Muscle of leg (tissue), 11 donors: Measurements from ENCODE around the gene DDAH2. TPM values are rescaled to one million over a fixed set of nuclear protein-coding genes. Genes with fewer than 3 reads are reported as not detected.

ENCODE experiments used
- DNase-seq: peaks from one replicate; pipeline ENCODE4 v3.0.0; 2013
- H3K27ac ChIP-seq: one replicate; pipeline ENCODE4 v1.5.1; 2013; ENCODE audit warnings: mild to moderate bottlenecking, low read length, control low read depth
- H3K27me3 ChIP-seq: one replicate; pipeline ENCODE4 v1.6.1; 2013; ENCODE audit warnings: low read length; ENCODE audit not compliant: control insufficient read depth, insufficient read depth
- H3K36me3 ChIP-seq: one replicate; pipeline ENCODE4 v1.6.1; 2013; ENCODE audit warnings: low read length; ENCODE audit not compliant: control insufficient read depth, insufficient read depth
- H3K4me1 ChIP-seq: one replicate; pipeline ENCODE4 v1.6.1; 2013; ENCODE audit warnings: low read length; ENCODE audit not compliant: control insufficient read depth, insufficient read depth
- H3K4me3 ChIP-seq: one replicate; pipeline ENCODE4 v1.5.1; 2013; ENCODE audit warnings: low read length, control low read depth
- H3K9me3 ChIP-seq: replicated peaks from 2 replicates; pipeline ENCODE4 v1.6.1; 2013; ENCODE audit warnings: low read depth, low read length; ENCODE audit not compliant: control insufficient read depth
- WGBS: methylation state at CpG from one replicate; pipeline ENCODE4 v1.1.5; 2013; ENCODE audit warnings: missing lambda C conversion rate; ENCODE audit not compliant: insufficient coverage; 5-methylcytosine and 5-hydroxymethylcytosine counted together
- polyA plus RNA-seq, 8 donors: library from polyadenylated mRNA; unstranded; fragments of 120-200 nt; gene quantifications; one replicate each; pipeline versions ENCODE4 v1.2.1 to v1.2.3, GENCODE V29; 2013; ENCODE audit warnings: inconsistent platforms in 1 of 8, low replicate concordance in 1 of 8; ENCODE audit not compliant: insufficient read length in 8 of 8, insufficient read depth in 1 of 8
- total RNA-seq: library from RNA; stranded (reverse); fragments of 120-200 nt; gene quantifications from one replicate; pipeline ENCODE4 v1.2.4, GENCODE V29; 2013

Gene DDAH2
- total and polyA plus RNA-seq, 9 donors, result 101 to 147 (median 133) TPM

DNA sequence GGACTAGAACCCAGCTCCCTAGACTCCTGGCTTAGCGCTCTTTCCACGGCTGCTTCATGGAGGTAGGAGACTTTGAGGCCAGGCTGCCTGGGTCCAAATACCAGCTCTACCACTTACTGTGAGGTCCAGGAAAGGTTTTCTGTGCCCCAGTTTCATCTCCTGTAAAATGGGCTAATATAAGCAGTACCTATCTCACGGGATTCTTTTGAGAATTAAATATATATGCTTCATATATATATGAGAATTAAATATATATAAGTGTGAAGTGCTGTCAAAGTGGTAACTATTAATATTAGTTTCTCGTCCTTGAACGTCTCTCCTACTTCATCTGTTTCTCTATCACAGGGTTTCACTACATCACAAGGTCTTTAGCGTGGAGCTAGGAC is 38.0 kb downstream of the DDAH2 start:
- no peaks in the 10 kb centered on the region for H3K9me3 ChIP-seq
- H3K4me3 ChIP-seq, result no peak overlapping the region
- DNase-seq, result no peak
- H3K4me1 ChIP-seq, result no peaks in the 10 kb centered on the region
- peaks cover 85% of the 10 kb centered on the region for H3K36me3 ChIP-seq
- WGBS, result 73% methylated on average over 2 of the region's 6 CpGs
- H3K27ac ChIP-seq, result no peak overlapping the region
- no peaks in the 10 kb centered on the region for H3K27me3 ChIP-seq

DNA sequence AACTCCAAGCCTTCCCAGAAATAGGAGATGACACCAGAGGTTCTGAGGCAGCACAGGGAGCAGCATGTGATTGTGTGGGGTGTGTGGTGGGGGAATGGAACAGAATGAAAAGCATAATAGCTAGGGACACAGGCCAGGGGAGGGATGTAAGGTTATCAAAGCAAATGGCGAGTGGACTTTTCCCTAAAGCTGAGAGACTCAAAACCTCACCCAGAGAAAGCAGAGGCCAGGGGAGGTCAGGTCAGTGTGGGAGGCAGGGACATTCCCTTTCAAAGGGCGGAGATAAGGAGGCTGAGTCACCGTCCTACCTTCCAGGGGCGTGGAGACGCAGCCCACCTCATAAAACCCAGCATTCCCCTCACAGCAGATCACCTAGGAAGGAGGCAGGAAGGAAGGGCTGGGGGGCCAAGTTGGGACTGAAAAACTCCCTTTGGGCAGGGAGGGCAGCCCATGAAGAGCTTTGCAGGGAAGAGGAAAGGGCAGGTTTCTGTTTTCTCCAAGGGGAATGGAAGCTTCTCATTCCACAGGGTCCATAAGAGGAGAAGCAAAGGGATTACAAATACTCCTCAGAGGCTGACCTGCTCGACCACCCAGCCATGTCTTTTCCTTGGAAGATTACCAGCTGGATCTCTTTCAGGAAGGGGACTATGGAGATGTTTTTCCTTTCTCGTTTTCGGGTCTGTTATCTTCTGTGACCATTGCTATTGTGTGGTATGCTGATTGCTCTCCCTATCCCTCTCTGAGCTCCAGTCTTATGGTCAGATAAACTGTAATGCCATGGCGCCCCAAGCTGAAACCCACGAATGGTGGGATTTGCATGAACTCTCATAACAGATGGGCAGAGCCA is 38.6 kb downstream of the DDAH2 start:
- H3K9me3 ChIP-seq, result no peaks in the 10 kb centered on the region
- H3K36me3 ChIP-seq, result peaks cover 90% of the 10 kb centered on the region
- H3K4me1 ChIP-seq, result no peaks in the 10 kb centered on the region
- no CpG with 5 or more reads among the region's 10 CpGs for WGBS
- no peaks in the 10 kb centered on the region for H3K27me3 ChIP-seq
- H3K27ac ChIP-seq, result no peak overlapping the region
- no peak overlapping the region for H3K4me3 ChIP-seq
- no peak for DNase-seq

DNA sequence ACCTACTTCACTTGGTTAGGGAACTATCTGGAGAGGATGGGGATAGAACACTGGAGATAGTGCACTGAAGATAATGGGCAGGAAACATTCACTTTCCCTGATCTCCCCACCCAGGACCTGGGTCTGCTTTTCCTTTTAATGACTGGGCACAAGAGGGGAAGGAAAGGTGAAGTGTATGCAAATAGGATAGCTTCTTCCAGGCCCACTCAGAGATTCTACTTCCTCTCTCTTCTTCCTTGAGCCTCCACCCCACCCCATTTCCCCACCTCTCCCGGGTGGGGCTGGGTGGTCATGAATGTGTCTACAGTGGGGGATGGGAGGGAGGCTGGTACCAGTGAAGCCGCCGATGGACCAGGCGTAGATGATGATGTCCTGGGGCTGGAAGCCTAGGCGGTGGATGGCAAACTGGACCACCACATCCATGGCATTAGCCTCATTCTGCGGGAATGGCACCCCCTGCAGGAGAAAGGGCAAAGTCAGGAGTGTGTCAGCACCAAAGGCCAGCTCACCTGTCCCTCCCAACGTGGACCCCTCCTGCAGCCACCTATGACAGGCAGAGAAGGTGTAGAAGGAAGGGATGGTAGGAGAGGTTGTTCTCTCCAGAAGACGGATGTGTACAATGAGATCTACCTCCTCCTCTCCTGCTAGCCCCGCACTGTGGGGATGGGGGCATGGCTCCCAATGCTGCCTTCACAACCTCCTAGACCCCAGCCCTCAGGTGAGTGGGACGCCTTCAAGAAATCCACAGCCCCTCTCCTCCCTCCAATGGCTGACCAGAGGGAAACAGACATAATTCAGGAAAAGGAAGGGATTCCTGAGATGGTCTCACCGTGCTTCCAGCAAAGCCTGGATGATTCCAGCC is 39.6 kb downstream of the DDAH2 start:
- Histone ChIP-seq H3K4me1 (no peaks in the 10 kb centered on the region), H3K9me3 (no peaks in the 10 kb centered on the region), H3K27me3 (no peaks in the 10 kb centered on the region), H3K27ac (no peak overlapping the region), H3K4me3 (no peak overlapping the region), H3K36me3 (peaks cover 83% of the 10 kb centered on the region)
- WGBS, result 86% methylated on average over 4 of the region's 11 CpGs
- DNase-seq, result no peak

DNA sequence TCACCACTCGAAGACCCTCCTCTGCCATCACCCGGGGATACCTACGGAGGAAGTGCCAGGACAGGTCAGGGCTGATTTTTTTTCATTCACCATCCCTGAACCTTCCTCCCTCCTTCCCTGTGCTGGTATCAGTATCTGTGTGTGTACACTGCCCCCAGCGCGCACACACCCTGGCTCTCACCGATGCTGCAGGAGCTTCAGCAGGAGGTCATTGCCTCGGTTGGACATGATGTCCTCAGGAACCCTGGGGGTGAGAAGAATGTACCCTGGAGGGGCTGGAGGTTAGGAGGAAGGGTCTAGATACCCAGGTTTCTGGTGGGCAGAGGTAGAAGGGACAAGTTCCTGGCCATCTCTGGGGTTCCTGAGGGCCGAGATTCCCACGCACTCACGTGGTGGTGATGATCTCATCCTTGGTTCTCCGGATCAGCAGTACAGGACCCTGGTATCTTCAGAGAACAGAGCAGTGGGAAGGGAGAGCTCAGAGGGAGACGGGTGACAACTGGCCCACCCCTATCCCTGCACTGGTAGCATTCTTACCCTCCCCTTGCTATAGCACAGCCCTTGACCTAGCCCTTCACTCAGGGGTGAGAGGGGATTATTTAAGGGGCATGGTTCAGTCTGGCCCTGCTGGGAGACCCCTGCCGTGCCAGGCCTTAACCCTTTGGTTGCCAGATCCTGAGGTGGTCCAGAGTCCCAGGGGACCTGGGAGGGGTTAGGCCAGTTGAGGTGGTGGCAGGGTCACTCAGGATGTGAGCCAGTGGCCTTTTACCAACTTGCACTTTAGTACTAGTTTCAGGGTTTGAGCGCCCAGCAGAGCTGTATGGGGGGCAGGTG is 41.0 kb downstream of the DDAH2 start:
- no peak for DNase-seq
- Histone ChIP-seq H3K27me3 (no peaks in the 10 kb centered on the region), H3K4me3 (no peak overlapping the region), H3K4me1 (peaks cover 8% of the 10 kb centered on the region), H3K9me3 (no peaks in the 10 kb centered on the region), H3K36me3 (peaks cover 74% of the 10 kb centered on the region), H3K27ac (no peak overlapping the region)
- WGBS, result 79% methylated on average over 8 of the region's 14 CpGs

DNA sequence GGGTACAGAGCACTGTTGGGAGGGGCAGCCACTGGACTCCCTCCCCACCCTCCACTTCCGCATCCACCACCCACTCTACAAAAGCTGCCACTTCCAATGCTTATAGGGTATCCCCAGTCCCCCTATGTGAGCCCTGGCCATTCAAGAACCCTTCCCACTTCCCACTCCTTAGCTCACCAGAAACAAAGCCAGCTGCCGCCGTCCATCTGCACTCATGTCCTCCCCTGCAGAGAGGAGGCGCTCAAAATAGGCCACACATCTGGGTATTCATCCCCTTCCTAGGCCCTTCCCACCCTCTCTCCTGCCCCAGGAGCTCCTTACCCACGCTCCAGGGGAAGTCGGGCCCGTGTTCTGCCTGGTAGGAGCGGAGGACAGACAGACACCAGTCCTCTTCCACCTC is 41.8 kb downstream of the DDAH2 start:
- no peak overlapping the region for H3K4me3 ChIP-seq
- no peak for DNase-seq
- no peaks in the 10 kb centered on the region for H3K9me3 ChIP-seq
- H3K36me3 ChIP-seq, result peaks cover 67% of the 10 kb centered on the region
- H3K27me3 ChIP-seq, result peaks cover 1% of the 10 kb centered on the region
- H3K27ac ChIP-seq, result no peak overlapping the region
- H3K4me1 ChIP-seq, result peaks cover 12% of the 10 kb centered on the region
- WGBS, result 73% methylated on average over 6 of the region's 8 CpGs

DNA sequence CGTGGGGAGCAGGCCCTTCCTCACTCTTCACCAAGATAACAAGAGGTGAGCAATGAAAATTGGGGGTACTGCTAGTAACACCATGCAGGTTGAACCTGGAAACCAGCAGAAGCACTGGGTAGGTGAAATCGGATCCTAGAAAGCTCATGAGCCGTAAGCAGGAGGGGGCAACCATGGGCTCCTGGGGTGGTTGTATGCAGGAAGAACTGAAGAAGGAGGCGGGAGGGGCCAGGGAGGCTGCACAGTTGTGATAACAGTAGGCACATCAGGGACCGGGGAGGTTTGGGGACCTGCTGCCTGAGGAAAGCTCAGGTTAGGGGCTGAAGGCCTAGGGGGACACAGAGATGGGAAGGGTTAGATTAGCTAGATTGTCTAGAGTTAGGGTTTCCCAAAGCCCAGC is 42.6 kb downstream of the DDAH2 start:
- H3K4me1 ChIP-seq, result peaks cover 15% of the 10 kb centered on the region
- H3K27ac ChIP-seq, result no peak overlapping the region
- peaks cover 6% of the 10 kb centered on the region for H3K27me3 ChIP-seq
- H3K9me3 ChIP-seq, result no peaks in the 10 kb centered on the region
- H3K4me3 ChIP-seq, result no peak overlapping the region
- DNase-seq, result no peak
- H3K36me3 ChIP-seq, result peaks cover 62% of the 10 kb centered on the region
- WGBS, result 80% methylated on average over 3 of the region's 5 CpGs

DNA sequence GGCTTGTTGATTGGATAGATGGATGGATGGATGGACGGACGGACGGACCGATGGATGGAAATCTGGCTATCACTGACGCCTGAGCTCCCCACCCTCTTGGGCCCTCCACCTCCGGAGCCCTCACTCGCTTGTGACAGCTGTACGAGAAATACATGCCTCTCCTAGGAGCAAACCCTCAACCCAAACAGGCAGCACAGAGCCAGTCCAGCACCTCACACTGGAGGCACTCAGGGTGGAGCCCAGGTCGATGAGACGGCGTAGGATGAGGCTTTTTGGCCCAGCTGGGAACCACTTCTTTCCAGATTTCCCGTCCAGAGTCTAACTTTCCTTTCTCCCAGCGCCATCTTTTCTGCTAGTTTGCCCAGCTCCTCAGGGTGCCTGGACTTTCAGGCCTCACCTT is 45.5 kb downstream of the DDAH2 start:
- Histone ChIP-seq H3K27me3 (peaks cover 12% of the 10 kb centered on the region), H3K27ac (no peak overlapping the region), H3K4me3 (no peak overlapping the region), H3K36me3 (peaks cover 34% of the 10 kb centered on the region), H3K9me3 (no peaks in the 10 kb centered on the region), H3K4me1 (peaks cover 27% of the 10 kb centered on the region)
- no peak for DNase-seq
- 54% methylated on average over 12 of the region's 13 CpGs for WGBS

DNA sequence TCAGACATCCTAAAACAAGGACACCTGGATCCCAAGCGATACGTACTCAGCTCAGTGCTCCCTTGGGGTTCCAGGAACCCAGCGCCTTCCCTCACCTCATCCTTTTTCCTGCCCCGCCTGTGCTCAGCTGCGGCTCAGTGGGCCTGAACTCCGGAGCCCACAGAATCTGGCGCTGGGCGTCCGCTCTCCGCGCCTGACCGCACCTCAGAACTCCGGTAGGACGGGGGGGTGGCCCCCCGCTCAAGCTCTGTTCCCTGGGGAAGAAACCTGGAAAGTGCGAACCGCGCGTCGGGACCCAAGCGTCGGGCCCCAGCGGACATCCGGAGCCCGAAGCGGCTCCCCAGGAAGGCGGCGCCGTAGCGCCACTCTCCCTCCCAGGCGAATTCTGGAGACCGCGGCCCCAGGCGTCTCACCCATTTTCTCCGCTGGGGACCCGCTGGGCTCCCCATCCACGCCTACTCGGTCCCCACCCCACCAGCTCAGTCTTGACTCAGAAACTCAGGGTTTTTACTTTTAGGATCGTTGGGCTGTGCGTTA is 47.9 kb downstream of the DDAH2 start:
- H3K4me1 ChIP-seq, result peaks cover 27% of the 10 kb centered on the region
- peaks cover 10% of the 10 kb centered on the region for H3K36me3 ChIP-seq
- no peaks in the 10 kb centered on the region for H3K9me3 ChIP-seq
- peaks cover 12% of the 10 kb centered on the region for H3K27me3 ChIP-seq
- H3K27ac ChIP-seq, result peak overlapping the region; percentile 20
- WGBS, result 1% methylated on average over 33 of the region's 40 CpGs
- peak; percentile 44 for DNase-seq
- H3K4me3 ChIP-seq, result peak overlapping the region; percentile 54

DNA sequence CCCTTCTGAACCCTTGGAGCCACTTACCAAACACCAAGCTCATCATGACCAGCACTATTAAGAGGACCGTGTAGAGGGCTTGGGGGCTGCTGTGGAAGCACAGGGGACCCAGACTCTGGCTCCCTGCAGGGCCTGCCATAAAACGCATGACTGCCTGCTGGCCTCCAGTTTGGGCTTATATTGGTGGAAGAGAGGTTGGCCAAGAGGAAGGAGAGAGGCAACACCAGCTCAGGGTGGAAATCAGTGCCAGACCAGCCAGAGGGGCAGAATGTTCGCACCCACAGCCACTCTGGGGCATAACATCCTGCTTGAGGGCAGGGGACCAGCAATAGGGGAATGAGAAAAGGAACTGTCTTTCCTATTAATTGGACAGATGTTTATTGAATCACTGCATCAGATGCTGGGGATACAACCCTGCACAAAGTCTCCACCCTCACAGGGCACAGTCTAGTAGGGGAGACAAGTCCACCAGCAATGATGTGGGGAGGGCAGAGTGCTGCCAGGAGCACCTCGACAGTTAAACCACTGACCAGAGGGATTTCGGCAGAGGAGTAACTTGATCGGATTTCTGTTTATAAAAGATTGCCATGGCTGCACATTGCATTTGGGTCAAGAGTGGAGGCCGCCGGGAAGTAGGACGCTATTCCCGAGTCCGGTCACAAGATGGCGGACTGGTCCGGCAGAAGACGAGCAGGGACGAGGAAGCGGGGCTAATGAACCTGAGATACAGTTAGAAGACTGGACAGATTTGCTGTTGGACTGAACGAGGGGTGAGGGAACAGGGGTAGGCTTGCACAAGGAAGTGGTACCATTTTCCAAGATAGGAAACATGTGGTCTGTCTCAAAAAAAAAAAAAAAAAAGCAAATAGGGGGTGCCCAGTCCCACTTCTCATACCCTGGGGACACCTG is 48.6 kb downstream of the DDAH2 start, which contains the start of gene LY6G5C:
TSS of gene LY6G5C (minus strand) at position 842 of the 909 bp plus-strand sequence. CDS start at position 148, 694 bp downstream.
- 3% methylated on average over 15 of the region's 17 CpGs for WGBS
- DNase-seq, result peak; percentile 93
- peaks cover 3% of the 10 kb centered on the region for H3K36me3 ChIP-seq
- H3K27ac ChIP-seq, result peak within 1 kb of the TSS; percentile 59
- H3K4me1 ChIP-seq, result peaks cover 27% of the 10 kb centered on the region
- no peaks in the 10 kb centered on the region for H3K9me3 ChIP-seq
- peak within 1 kb of the TSS; percentile 54 for H3K4me3 ChIP-seq
- H3K27me3 ChIP-seq, result peaks cover 12% of the 10 kb centered on the region
